SKM-1 treated with dmso at 0.1 percent for 144 hours (cell line): ENCODE measurements around the gene FGG.
A peak's percentile ranks its signal among the peaks of the same experiment; 100 is the strongest.

Experiments used
- DNase-seq: peaks from one replicate; lab custom pipeline; 2025; ENCODE audit not compliant: unreplicated experiment; lab: John Stamatoyannopoulos, UW

The FGG gene

GRCh38 chr4:154612472-154613414 lies at the start of gene FGG:
FGG (minus strand) TSS chr4:154612656; CDS start chr4:154612609, 47 bp downstream.
- DNase-seq, result no peak

- DNase-seq, result no peak
These were observed 47.6 kb upstream of the FGG start for GRCh38 chr4:154660052-154660451.

- DNase-seq, result no peak
These were observed 46.4 kb upstream of the FGG start for GRCh38 chr4:154658680-154659405.

- DNase-seq, result no peak
These were observed 31.0 kb upstream of the FGG start for GRCh38 chr4:154643493-154643892.

GRCh38 chr4:154642373-154643009 lies 30.0 kb upstream of the FGG start:
- DNase-seq, result no peak

DNA sequence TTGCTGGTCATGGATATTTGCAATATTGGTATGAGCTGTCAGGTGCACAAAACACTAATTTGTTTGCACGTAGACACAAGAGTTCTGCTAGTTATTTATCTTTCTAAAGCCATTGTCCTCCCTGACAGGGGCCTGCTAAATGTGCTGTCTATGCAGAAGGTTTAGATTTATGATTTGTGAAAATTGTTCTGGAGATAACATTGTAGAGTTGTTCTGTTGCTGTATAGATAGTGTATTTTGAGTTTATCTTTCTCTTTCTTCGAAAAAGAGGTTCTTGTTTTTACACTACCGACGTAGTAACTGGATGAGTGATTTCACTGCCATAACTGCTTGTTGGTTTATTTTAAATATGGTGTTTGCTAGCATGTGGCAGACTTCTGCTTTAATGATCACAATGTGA lies 28.5 kb upstream of the FGG start:
- DNase-seq, result no peak

- no peak for DNase-seq
These were observed 21.6 kb upstream of the FGG start for GRCh38 chr4:154634058-154634457.

DNA sequence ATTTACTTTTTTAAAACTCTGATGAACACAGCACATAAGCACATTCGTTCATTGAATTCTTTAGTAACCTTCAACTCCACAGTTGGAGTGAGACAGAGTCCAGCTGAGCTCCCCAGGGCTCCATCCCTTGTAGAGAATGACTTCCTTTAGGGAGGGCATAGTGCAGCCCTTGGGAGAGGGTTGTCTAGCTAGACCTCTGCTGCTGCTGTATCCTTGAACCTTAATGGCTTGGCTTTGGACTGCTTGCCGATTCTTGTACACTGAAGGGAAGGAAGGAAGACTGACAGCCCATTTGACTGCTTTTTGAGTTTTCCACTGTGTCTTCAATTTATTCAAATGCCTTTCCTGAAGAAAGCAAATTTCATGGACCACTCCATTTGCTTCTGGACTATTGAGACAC lies 19.4 kb upstream of the FGG start:
- DNase-seq, result no peak

- no peak for DNase-seq
These were observed 17.9 kb upstream of the FGG start for GRCh38 chr4:154630324-154630723.

GRCh38 chr4:154626793-154627484 lies 14.5 kb upstream of the FGG start:
- DNase-seq, result peak; percentile 36

DNA sequence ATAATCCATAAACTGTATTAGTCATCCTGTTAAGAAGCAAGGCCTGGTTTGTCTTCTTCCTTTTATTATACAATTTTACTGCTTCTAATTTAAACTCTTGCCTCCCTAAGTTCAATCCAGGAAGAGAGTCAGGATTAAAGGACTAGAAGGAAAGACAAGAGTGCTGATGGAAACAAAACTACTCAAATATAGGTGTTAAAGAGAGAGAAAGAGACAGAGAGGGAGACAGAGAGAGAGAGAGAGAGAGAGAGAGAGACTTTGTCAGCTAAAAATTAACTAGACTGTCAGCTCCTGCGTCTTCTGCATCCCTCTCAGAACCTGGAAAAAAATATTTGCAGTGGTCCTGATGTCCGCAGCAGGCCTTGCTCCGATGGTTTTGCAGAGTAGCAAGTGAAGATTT lies 13.5 kb upstream of the FGG start:
- no peak for DNase-seq

DNA sequence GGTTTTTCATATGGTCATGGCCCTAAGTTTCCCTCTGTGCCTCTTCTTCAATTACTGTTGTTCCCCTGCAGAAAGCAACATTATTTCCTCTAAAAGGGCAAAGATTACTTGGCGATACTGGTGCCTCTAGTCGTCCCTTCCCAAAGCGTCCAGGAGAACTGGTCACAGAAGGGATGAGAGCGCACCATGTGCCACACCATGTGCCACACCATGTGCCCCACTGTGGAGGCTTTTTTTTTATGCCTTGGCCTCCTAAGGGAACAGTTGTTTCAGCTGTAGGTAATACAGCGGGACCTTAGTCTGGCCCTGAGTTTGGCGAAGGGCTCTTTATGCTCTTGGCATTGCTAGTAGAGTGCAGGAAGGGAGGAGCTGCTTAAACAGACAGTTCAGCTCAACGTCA lies 11.5 kb upstream of the FGG start:
- DNase-seq, result no peak

DNA sequence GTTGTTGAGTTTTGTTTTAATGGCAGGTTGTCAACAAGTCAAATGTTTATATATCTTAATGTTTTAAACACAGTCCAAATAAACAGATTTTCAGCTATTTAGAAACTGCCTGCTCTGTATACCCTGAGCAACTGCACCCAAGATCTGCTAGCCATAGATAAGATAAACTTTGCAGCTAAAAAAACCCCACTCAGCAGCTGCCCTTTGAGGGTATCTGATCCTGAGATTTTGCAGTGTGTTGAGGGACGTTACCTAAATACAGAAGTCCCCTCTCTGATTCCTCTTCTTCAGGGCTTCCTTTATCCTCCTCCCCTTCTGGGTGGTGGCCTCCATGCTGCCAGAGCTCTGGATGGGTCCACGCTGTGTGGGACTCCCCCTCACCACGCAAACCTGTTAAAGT lies 11.0 kb upstream of the FGG start:
- DNase-seq, result no peak

DNA sequence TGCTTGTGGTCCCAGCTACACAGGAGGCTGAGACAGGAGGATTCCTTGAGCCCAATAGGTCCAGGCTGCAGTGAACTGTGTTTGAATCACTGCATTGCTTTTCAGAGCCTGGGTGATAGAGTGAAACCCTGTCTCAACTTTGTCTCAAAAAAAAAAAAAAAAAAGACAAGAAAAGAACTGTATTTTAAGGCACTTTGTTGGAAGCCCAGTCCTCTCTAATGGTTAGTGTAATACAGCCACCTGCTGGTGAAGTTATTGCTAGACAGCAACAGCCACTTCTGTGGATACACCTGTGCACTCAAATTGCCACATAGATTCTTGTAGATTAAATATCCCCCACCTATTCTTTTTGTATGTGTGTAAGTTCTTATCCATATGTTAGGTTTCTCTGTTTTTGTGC lies 10.1 kb upstream of the FGG start:
- DNase-seq, result peak; percentile 15

DNA sequence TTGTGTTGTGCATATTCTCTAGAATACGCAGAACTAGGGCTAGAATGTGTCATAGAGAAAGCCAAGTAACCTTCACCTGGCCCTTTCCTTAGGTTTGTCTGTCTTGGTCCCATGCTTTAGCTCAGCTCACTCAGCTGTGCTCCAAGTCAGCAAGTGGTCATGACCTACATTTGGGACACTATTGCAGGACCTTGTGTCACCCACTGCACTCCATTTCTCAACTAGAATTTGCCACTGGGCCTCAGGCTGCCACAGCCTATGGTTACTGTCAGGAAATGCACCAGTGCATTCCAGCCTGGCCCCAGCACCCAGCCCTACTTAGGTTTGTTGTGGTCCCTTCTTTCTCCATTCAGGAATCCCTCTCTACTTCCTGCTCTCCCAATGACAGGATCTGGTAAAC lies 7.7 kb upstream of the FGG start:
- DNase-seq, result no peak

GRCh38 chr4:154618708-154619315 lies 6.4 kb upstream of the FGG start:
- peak; percentile 61 for DNase-seq

GRCh38 chr4:154617820-154618317 lies 5.4 kb upstream of the FGG start:
- DNase-seq, result no peak

DNA sequence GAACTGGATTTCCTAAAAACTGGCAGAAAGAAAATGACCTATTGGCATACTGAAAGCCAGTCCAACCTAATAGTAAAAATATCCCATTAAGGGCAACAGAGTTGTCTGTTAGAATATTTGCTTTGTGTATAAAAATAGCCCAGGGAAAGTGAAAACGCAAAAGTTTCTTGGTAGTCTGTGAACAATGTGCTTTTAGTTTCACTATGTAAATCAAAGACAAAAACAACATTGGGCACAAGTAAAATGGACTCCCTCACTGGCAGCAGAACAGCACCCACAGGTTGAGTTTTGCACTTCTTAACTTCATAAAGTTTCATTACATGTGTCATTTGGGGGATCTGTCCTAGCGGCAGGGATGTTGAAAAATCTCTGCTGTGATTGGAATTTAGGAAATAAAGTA lies 4.3 kb upstream of the FGG start:
- no peak for DNase-seq

GRCh38 chr4:154616287-154616686 lies 3.8 kb upstream of the FGG start:
- no peak for DNase-seq

- no peak for DNase-seq
These were observed 2.8 kb upstream of the FGG start for GRCh38 chr4:154615211-154615610.

DNA sequence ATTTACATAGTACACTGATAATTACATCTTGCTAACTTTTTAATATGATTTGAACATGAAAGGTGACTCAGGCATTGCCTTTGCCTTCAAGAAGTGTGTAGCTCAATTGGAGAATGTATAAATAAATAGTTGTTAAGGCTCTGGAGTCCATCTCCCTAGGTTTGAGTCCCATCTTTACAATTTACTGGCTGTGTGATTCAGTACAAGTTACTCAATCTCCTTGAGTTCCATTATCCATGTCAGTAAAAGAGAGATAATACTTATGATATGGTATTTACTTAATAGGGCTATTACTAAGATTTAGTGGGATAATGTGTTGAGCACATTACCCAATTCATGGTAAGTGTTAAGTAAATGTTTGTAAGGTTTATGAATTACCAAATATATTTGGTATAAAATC lies 1.9 kb upstream of the FGG start:
- DNase-seq, result no peak
